Thymus (tissue), 11 donors: ENCODE data around the gene GNG12. TPM values are rescaled to one million over a fixed set of nuclear protein-coding genes. Genes with fewer than 3 reads are reported as not detected.

ENCODE experiments used
- DNase-seq, 9 donors: peaks; one replicate each; pipeline ENCODE4 v3.0.0-alpha.2; 2013; ENCODE audit warnings: low spot score in 9 of 9, low read depth in 6 of 9, missing footprints in 1 of 9
- H3K27ac ChIP-seq, 2 donors: one replicate each; pipeline ENCODE4 v1.5.1; 2013; ENCODE audit warnings: control low read depth in 1 of 2, low read depth in 1 of 2, low read length in 1 of 2, mild to moderate bottlenecking in 1 of 2, moderate library complexity in 1 of 2
- H3K27me3 ChIP-seq, 2 donors: one replicate each; pipeline ENCODE4 v1.5.1; 2013; ENCODE audit warnings: low read length in 1 of 2; ENCODE audit not compliant: control insufficient read depth in 2 of 2, insufficient read depth in 1 of 2
- H3K36me3 ChIP-seq, 2 donors: one replicate each; pipeline ENCODE4 v1.5.1; 2013; ENCODE audit warnings: low read length in 1 of 2, mild to moderate bottlenecking in 1 of 2, moderate library complexity in 1 of 2; ENCODE audit not compliant: control insufficient read depth in 2 of 2, insufficient read depth in 2 of 2
- H3K4me1 ChIP-seq, 2 donors: one replicate each; pipeline ENCODE4 v1.5.1; 2013; ENCODE audit warnings: low read length in 2 of 2; ENCODE audit not compliant: control insufficient read depth in 2 of 2, insufficient read depth in 2 of 2
- H3K4me3 ChIP-seq, 2 donors: one replicate each; pipeline ENCODE4 v1.5.1; 2013; ENCODE audit warnings: low read length in 2 of 2, control low read depth in 1 of 2, mild to moderate bottlenecking in 1 of 2
- H3K9me3 ChIP-seq, 2 donors: one replicate each; pipeline ENCODE4 v1.5.1; 2013; ENCODE audit warnings: low read length in 1 of 2, mild to moderate bottlenecking in 1 of 2; ENCODE audit not compliant: control insufficient read depth in 2 of 2, insufficient read depth in 1 of 2
- WGBS: extraction: QIAGEN DNeasy Blood & Tissue Kit; methylation state at CpG from one replicate; pipeline ENCODE4 v1.1.7; 2013; 5-methylcytosine and 5-hydroxymethylcytosine counted together
- polyA plus RNA-seq: library from polyadenylated mRNA; stranded (reverse); fragments of 200-250 nt; gene quantifications from one replicate; pipeline ENCODE4 v1.2.3, GENCODE V29; 2013
- total RNA-seq: library from RNA; stranded (reverse); fragments of 120-200 nt; gene quantifications from one replicate; pipeline ENCODE4 v1.2.4, GENCODE V29; 2013
- donor health status: healthy.

The GNG12 gene
- total and polyA plus RNA-seq, 2 donors: 14.8 to 19.3 TPM

- H3K27ac ChIP-seq: no peak overlapping the region
- no peaks in the 10 kb centered on the region for H3K9me3 ChIP-seq
- DNase-seq: peak in 6 of 9 donors; percentile 26 to 72 (median 51)
- no peaks in the 10 kb centered on the region for H3K4me1 ChIP-seq
- no peaks in the 10 kb centered on the region for H3K27me3 ChIP-seq
- no peak overlapping the region for H3K4me3 ChIP-seq
- H3K36me3 ChIP-seq: no peaks in the 10 kb centered on the region
- WGBS: 49% methylated on average over 14 of the region's 14 CpGs
Measured at GRCh38 chr1:67760030-67760821, 73.0 kb downstream of the GNG12 start.

- DNase-seq: no peak
- H3K4me1 ChIP-seq: no peaks in the 10 kb centered on the region
- no peak overlapping the region for H3K4me3 ChIP-seq
- no peaks in the 10 kb centered on the region for H3K9me3 ChIP-seq
- H3K27ac ChIP-seq: no peak overlapping the region
- no peaks in the 10 kb centered on the region for H3K36me3 ChIP-seq
- H3K27me3 ChIP-seq: no peaks in the 10 kb centered on the region
Measured at GRCh38 chr1:67759692-67760029, 73.6 kb downstream of the GNG12 start.

GRCh38 chr1:67759066-67759465 is 74.2 kb downstream of the GNG12 start:
- WGBS: 98% methylated on average over 3 of the region's 3 CpGs
- H3K4me3 ChIP-seq: no peak overlapping the region
- H3K4me1 ChIP-seq: peaks cover 0 to 5% of the 10 kb centered on the region in 2 donors
- H3K36me3 ChIP-seq: no peaks in the 10 kb centered on the region
- H3K9me3 ChIP-seq: no peaks in the 10 kb centered on the region
- no peaks in the 10 kb centered on the region for H3K27me3 ChIP-seq
- no peak overlapping the region for H3K27ac ChIP-seq
- DNase-seq: no peak

GRCh38 chr1:67755619-67756018 is 77.6 kb downstream of the GNG12 start:
- Histone ChIP-seq H3K4me1 (peaks cover 0 to 9% of the 10 kb centered on the region in 2 donors), H3K9me3 (no peaks in the 10 kb centered on the region), H3K27me3 (no peaks in the 10 kb centered on the region), H3K4me3 (no peak overlapping the region), H3K36me3 (no peaks in the 10 kb centered on the region), H3K27ac (no peak overlapping the region)
- 96% methylated on average over 2 of the region's 2 CpGs for WGBS
- DNase-seq: no peak

GRCh38 chr1:67755160-67755559 is 78.1 kb downstream of the GNG12 start:
- Histone ChIP-seq H3K36me3 (no peaks in the 10 kb centered on the region), H3K9me3 (no peaks in the 10 kb centered on the region), H3K4me1 (peaks cover 0 to 11% of the 10 kb centered on the region in 2 donors), H3K4me3 (no peak overlapping the region), H3K27ac (no peak overlapping the region), H3K27me3 (no peaks in the 10 kb centered on the region)
- 97% methylated on average over 2 of the region's 2 CpGs for WGBS
- DNase-seq: no peak

GRCh38 chr1:67754526-67754920 is 78.7 kb downstream of the GNG12 start:
- no peak overlapping the region for H3K4me3 ChIP-seq
- no peaks in the 10 kb centered on the region for H3K9me3 ChIP-seq
- 47% methylated on average over 4 of the region's 4 CpGs for WGBS
- H3K27ac ChIP-seq: no peak overlapping the region
- H3K27me3 ChIP-seq: no peaks in the 10 kb centered on the region
- no peaks in the 10 kb centered on the region for H3K36me3 ChIP-seq
- no peak for DNase-seq
- peaks cover 0 to 17% of the 10 kb centered on the region in 2 donors for H3K4me1 ChIP-seq

- Histone ChIP-seq H3K9me3 (no peaks in the 10 kb centered on the region), H3K27ac (no peak overlapping the region), H3K36me3 (no peaks in the 10 kb centered on the region), H3K4me1 (peaks cover 0 to 20% of the 10 kb centered on the region in 2 donors), H3K27me3 (no peaks in the 10 kb centered on the region), H3K4me3 (no peak overlapping the region)
- 75% methylated on average over 17 of the region's 17 CpGs for WGBS
- DNase-seq: no peak
Measured at GRCh38 chr1:67753776-67754525, 79.3 kb downstream of the GNG12 start.

GRCh38 chr1:67752306-67752705 is 81.0 kb downstream of the GNG12 start:
- no peak overlapping the region for H3K27ac ChIP-seq
- WGBS: 98% methylated on average over 2 of the region's 2 CpGs
- DNase-seq: no peak

GRCh38 chr1:67750691-67751054 is 82.6 kb downstream of the GNG12 start:
- H3K4me3 ChIP-seq: no peak overlapping the region
- no peaks in the 10 kb centered on the region for H3K27me3 ChIP-seq
- H3K4me1 ChIP-seq: peaks cover 0 to 33% of the 10 kb centered on the region in 2 donors
- no peaks in the 10 kb centered on the region for H3K36me3 ChIP-seq
- DNase-seq: no peak
- H3K27ac ChIP-seq: no peak overlapping the region
- WGBS: 90% methylated on average over 1 of the region's 1 CpG
- no peaks in the 10 kb centered on the region for H3K9me3 ChIP-seq

More at GRCh38 chr1:67752306-67752705, 81.0 kb downstream of the GNG12 start:
- peaks cover 0 to 30% of the 10 kb centered on the region in 2 donors for H3K4me1 ChIP-seq
- no peaks in the 10 kb centered on the region for H3K36me3 ChIP-seq
- no peaks in the 10 kb centered on the region for H3K27me3 ChIP-seq
- H3K9me3 ChIP-seq: no peaks in the 10 kb centered on the region
- no peak overlapping the region for H3K4me3 ChIP-seq
